ENCODE results near the gene CPNE1. TPM values are rescaled to one million over a fixed set of nuclear protein-coding genes. Genes with fewer than 3 reads are reported as not detected.
A peak's percentile ranks its signal among the peaks of the same experiment; 100 is the strongest.

The CPNE1 gene
- total and polyA plus RNA-seq, 2 experiments from 2014 or later, result 166 to 172 TPM

DNA sequence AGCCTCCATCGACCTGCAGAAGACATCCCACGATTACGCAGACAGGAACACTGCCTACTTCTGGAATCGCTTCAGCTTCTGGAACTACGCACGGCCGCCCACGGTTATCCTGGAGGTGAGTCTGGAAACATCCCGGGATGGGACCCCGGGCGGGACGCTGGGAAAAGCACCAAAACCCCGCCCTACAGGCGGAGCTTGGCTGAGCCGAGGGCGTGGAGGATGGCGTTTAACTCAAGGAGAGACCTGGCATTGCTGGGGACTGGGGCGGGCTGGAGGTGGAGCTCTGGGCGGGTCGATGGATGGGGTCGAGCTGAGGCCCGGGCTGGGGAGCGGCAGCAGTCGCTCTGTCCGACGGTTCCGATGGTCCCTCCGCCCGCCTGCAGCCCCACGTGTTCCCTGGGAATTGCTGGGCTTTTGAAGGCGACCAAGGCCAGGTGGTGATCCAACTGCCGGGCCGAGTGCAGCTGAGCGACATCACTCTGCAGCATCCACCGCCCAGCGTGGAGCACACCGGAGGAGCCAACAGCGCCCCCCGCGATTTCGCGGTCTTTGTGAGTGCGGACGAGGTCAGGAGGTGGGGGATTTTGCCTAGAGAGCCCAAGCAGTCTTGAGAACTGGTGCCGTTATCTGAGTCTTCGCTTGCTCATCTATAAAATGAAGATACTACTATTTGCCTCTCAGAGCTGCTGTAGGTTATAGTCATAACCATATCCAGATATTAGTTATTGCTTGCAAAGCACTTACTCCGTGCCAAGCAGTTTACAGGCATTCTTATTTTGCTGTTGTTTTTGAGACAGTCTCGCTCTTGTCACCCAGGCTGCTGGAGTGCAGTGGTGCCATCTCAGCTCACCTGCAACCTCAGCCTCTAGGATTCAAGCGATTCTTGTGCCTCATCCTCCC lies 45.3 kb downstream of the CPNE1 start:
- Histone ChIP-seq H3K9me2 (ENCODE audit: insufficient read depth) (no peaks in the 10 kb centered on the region), H3K9me3 (ENCODE audit: low read depth) (no peaks in the 10 kb centered on the region), H4K20me1 (ENCODE audit: insufficient read depth) (no peaks in the 10 kb centered on the region), H3K27ac (no peak overlapping the region), H3K36me3 (ENCODE audit: low read depth) (no peaks in the 10 kb centered on the region), H3K9ac (peak overlapping the region; percentile 36), H3K4me1 (ENCODE audit: insufficient read depth) (peaks cover 10% of the 10 kb centered on the region), H3K4me2 (ENCODE audit: unreplicated experiment) (peak overlapping the region; percentile 83), H3F3A (ENCODE audit: insufficient read depth) (peaks cover 25% of the 10 kb centered on the region), H2AFZ (peak overlapping the region; percentile 54), H3K4me3 (peak overlapping the region; percentile 72), H3K27me3 (replicated peaks; ENCODE audit: insufficient read depth) (no peaks in the 10 kb centered on the region), H3K79me2 (ENCODE audit: insufficient read depth) (no peaks in the 10 kb centered on the region)
- in situ Hi-C loops (cut with MboI), result no loop called here
- no peak for TF ChIP-seq EZH2 (IDR thresholded peaks at IDR 0.05; ENCODE audit: insufficient read depth, poor library complexity, severe bottlenecking)
- no peak for TF ChIP-seq EZH2phosphoT487 (IDR thresholded peaks at IDR 0.05; ENCODE audit: insufficient read depth, low read depth)
- 6 to 8% methylated on average over 37 to 49 of the region's 49 CpGs for WGBS, 2 experiments (ENCODE audit: low coverage in 1 of 2, low lambda C conversion rate in 2 of 2, missing lambda C conversion rate in 2 of 2)
- DNase-seq, result peak; percentile 86

DNA sequence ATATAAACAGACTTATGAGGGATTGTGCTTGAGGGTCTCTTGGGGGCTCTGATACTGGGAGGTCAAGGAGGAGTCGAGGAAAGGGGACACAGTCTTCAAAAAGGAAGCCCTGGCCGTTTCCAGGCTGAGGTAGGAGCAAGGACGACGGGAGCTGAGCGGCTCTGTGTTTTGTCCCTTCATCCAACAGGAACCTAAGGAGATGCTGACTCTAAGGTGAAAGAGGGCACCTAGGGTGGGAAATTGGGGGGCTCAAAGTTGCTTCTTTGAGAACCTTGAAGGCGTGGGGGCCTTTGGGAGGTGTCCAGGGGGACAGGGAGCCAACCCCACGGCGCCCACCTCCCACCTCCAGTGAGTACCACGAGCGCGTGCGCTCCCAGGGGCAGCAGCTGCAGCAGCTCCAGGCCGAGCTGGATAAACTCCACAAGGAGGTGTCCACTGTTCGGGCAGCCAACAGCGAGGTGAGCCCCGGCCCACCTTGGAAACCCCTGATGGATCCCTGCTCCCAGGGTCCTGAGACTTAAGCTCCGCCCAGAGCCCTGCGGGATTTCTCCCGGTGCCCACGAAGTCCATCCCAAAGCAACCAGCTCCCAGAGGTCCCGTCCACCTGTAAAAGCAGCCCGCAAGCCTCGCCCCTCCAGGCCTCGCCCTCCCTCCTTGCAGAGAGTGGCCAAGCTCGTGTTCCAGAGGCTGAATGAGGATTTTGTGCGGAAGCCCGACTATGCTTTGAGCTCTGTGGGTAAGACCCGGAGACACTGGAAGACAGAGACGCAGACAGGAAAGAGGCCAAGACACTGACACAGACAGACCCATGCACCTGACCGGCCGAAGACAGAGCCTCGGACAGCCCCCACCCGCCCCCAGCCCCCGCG lies 46.2 kb downstream of the CPNE1 start:
- Histone ChIP-seq H3K9me3 (ENCODE audit: low read depth) (no peaks in the 10 kb centered on the region), H3K4me3 (peak overlapping the region; percentile 72), H2AFZ (peak overlapping the region; percentile 79), H4K20me1 (ENCODE audit: insufficient read depth) (no peaks in the 10 kb centered on the region), H3K27ac (no peak overlapping the region), H3F3A (ENCODE audit: insufficient read depth) (peaks cover 25% of the 10 kb centered on the region), H3K4me1 (ENCODE audit: insufficient read depth) (peaks cover 10% of the 10 kb centered on the region), H3K27me3 (replicated peaks; ENCODE audit: insufficient read depth) (no peaks in the 10 kb centered on the region), H3K9ac (peak overlapping the region; percentile 69), H3K9me2 (ENCODE audit: insufficient read depth) (no peaks in the 10 kb centered on the region), H3K36me3 (ENCODE audit: low read depth) (no peaks in the 10 kb centered on the region), H3K79me2 (ENCODE audit: insufficient read depth) (no peaks in the 10 kb centered on the region), H3K4me2 (ENCODE audit: unreplicated experiment) (peak overlapping the region; percentile 68)
- TF ChIP-seq EZH2 (IDR thresholded peaks at IDR 0.05; ENCODE audit: insufficient read depth, poor library complexity, severe bottlenecking) (no peak), EZH2phosphoT487 (IDR thresholded peaks at IDR 0.05; ENCODE audit: insufficient read depth, low read depth) (no peak)
- WGBS, 2 experiments (ENCODE audit: low coverage in 1 of 2, low lambda C conversion rate in 2 of 2, missing lambda C conversion rate in 2 of 2), result 1 to 3% methylated on average over 29 to 32 of the region's 35 CpGs
- in situ Hi-C loops (cut with MboI), result no loop called here
- DNase-seq, result peak; percentile 62

DNA sequence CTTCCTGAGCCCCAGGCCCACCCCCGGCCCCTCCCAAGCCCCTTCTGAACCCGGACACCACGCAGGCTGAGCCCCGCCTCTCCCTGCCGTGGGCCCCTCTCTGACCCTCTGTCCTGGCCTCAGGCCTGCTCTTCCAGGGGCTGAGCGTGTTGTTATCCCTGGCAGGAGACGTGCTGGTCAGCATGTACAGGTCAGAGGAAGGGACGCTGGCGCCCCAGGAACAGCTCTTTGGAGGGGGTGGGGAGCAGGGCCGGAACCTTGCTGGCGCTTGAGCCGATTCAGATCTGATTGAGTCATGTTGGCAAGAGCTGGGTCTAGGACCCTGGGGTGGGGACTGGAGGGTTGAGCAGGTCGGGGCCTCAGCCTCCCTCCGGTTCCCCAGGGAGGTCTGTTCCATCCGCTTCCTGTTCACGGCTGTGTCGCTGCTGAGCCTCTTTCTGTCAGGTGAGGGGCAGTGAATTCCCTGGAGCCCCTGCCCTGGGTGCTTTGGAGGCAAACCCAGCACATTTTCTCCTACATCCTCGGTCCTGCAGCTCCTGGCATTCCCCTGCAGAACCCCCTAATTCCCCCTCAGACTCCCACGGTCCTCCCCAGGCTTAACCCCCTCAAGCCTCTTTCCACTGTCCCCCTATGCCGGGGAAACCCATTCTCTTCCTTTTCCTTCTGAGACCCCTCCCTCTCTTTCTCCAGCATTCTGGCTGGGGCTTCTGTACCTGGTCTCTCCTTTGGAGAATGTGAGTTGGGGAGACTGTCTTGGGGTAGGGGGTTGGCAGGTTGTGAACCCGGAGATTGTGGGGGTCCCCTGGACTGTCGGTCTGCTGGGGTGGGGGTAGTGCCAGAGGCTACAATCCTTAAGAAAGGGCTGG lies 47.1 kb downstream of the CPNE1 start:
- Histone ChIP-seq H3K9ac (peak overlapping the region; percentile 69), H3F3A (ENCODE audit: insufficient read depth) (peaks cover 25% of the 10 kb centered on the region), H3K4me1 (ENCODE audit: insufficient read depth) (peaks cover 10% of the 10 kb centered on the region), H3K79me2 (ENCODE audit: insufficient read depth) (no peaks in the 10 kb centered on the region), H4K20me1 (ENCODE audit: insufficient read depth) (no peaks in the 10 kb centered on the region), H3K9me3 (ENCODE audit: low read depth) (no peaks in the 10 kb centered on the region), H3K27me3 (replicated peaks; ENCODE audit: insufficient read depth) (no peaks in the 10 kb centered on the region), H3K4me2 (ENCODE audit: unreplicated experiment) (peak overlapping the region; percentile 68), H3K4me3 (peak overlapping the region; percentile 72), H2AFZ (peak overlapping the region; percentile 79), H3K36me3 (ENCODE audit: low read depth) (no peaks in the 10 kb centered on the region), H3K9me2 (ENCODE audit: insufficient read depth) (no peaks in the 10 kb centered on the region), H3K27ac (peak overlapping the region; percentile 75)
- in situ Hi-C loops (cut with MboI), result no loop called here
- TF ChIP-seq EZH2phosphoT487 (IDR thresholded peaks at IDR 0.05; ENCODE audit: insufficient read depth, low read depth) (no peak), EZH2 (IDR thresholded peaks at IDR 0.05; ENCODE audit: insufficient read depth, poor library complexity, severe bottlenecking) (no peak)
- peak; percentile 69 for DNase-seq
- 6 to 7% methylated on average over 18 to 22 of the region's 22 CpGs for WGBS, 2 experiments (ENCODE audit: low coverage in 1 of 2, low lambda C conversion rate in 2 of 2, missing lambda C conversion rate in 2 of 2)
